GM19240 (cell line): ENCODE data around the gene PIAS3.
"Not testable (repeated sequence)": the region's sequence is repeated elsewhere in the genome, so short reads cannot be mapped to it uniquely, and the experiment has no call there.

ENCODE experiments used
- DNase-seq: peaks from one replicate; pipeline ENCODE4 v3.0.0; 2011; ENCODE audit warnings: low spot score; ENCODE audit not compliant: insufficient read length

PIAS3 gene

DNA sequence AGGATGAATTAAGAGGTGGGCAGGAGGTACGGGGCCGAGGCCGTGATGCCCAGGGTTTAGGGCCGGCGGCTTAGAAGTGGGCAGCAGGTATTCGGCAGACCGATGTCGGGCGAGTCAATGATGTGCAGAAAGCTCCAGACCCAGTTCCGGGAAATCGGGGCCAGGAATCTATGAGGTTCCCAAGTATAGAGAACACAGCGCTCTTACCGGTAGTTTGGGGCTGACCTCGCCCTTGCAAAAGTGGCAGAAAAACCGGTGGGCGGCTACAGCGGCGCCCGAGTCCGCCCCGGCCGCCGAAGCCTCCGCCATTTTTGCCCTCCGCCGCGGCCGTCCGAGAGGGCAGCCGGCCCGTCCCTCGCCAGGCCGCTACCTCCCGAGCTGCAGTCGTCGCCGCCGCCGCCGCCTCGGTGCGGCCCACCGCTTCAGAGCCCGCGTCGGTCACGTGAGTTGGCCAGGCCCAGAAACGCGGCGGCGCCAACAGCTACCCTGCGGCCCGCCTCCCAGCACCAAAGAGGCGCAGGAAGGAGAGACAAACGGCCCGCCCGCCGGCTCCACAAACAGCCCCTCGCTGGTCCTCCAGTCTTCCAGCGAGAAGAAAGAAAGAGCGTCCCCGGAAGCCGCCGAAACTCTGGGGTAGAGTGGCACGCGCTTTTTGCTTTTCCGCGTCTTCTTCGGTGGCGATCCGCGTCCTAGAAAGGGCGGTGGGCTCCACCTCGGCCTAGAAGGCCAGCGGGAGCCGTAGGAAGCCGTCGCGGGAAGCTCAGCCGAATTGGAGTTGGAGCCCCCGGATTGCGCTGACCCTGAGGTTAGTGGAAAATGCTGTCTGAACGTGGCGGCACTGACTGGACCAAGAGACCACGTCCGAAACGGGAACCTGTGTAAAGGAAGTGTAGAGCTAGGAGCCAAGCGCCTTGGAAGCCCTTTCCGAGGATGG lies 35.0 kb downstream of the PIAS3 start, which contains the start of the genes POLR3C and RNF115:
TSS of gene POLR3C (plus strand) at position 636 of the 934 bp plus-strand sequence. CDS start 1,577 bp downstream, outside the sequence.
TSS of gene RNF115 (minus strand) at position 531 of the 934 bp plus-strand sequence. CDS start at position 309, 222 bp downstream.
- DNase-seq = peak; percentile 70

DNA sequence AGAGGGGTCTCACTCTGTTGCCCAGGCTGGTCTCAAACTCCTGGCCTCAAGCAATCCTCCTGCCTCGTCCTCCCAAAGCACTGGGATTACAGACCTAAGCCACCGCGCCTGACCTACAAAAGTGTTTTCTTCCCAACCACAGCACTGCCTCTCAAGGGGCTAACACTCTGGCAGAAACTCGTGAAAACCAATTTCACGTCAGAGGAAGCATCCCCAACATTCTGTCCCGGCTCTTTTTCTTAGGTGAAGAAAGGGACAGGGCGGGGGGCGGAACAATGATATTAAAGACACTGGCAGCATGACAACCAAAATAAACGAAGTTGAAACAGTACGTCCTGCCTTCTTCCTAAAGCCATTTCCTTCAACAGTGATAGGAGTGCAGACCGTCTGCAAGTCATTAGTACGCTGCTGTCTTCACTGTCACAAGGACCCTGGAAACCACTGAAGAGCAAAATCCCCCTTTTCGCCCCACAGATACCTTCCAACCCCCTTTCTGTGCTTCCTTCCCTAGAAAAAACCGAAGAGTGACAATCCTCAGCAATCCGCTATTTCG lies 36.0 kb downstream of the PIAS3 start:
- DNase-seq = not testable (repeated sequence)

DNA sequence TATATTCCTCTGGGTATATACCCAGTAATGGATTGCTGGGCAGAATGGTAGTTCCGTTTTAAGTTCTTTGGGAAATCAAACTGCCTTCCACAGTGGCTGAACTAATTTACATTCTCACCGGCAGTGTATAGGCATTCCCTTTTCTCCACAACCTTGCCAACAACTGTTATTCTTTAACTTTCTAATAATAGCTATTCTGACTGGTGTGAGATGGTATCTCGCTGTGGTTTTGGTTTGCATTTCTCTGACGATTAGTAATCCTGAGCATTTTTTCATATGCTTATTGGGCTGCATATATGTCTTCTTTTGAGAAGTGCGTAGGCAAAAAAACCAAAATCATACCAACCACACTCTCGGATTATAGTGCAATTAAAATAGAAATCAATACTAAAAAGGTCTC lies 40.8 kb downstream of the PIAS3 start:
- DNase-seq = not testable (repeated sequence)

DNA sequence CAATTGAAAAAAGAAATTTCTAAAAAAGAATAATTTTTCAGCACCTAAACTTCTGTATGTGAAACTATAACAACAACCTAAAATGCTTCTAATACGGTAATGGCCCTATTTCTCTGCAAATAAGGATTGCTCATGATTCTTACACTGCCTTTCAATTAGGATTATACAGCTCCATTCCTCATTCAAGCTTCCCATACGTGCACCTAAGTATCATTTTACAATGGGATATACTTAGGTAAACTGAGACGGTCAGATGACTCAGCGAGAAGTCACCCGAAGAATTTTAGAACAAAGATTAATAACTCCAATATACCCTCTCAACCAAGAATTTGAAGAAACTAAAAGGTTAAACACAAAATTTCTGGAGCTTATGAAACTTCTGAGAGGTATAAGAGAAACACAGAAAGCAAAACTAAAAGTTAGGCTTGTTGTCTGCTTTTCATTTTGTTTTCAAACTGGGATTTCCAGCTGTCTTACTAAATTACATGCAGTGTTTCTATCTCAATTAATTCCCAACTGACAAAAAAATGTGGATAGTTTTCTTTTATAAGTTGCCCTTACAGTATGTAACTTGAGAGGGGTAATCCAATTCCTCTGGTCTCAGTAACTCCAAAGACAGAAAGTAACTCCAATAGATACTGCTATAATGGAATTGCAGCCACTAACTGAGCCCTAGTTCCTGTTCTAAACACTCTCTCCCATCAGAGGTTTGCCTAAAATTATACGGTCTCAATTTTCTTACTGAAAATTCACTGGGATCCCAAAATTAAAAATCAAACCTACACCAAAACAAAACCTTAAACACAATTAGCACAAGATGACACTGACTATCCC lies 45.7 kb downstream of the PIAS3 start:
- DNase-seq = not testable (repeated sequence)

DNA sequence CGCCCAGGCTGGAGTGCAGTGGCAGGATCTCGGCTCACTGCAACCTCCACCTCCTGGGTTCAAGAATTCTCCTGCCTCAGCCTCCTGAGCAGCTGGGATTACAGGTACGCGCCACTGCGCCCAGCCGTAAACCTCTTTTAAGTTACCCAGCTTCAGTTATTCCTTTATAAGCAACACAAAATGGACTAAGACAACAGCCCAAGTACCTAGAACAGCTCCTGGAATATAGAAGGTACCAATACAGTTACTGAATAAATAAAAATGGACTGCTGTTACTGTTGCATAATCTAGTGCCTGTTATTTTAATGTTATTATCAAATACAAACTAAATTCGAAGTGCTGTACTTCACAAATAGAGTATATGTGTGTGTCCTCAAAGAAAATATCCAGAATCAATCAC lies 52.0 kb downstream of the PIAS3 start:
- DNase-seq = no peak

- no peak for DNase-seq
Observed at GRCh38 chr1:145806408-145806807, 52.5 kb downstream of the PIAS3 start.

- no peak for DNase-seq
Observed at GRCh38 chr1:145805057-145805456, 53.8 kb downstream of the PIAS3 start.

GRCh38 chr1:145804235-145805045 lies 54.4 kb downstream of the PIAS3 start:
- no peak for DNase-seq

GRCh38 chr1:145799806-145800205 lies 59.1 kb downstream of the PIAS3 start:
- no peak for DNase-seq
